ENCODE data around the gene MMP14. TPM values are rescaled to one million over a fixed set of nuclear protein-coding genes. Genes with fewer than 3 reads are reported as not detected.
A peak's percentile ranks its signal among the peaks of the same experiment; 100 is the strongest.

MMP14 gene
- total and polyA plus RNA-seq, 7 donors = 7.6 to 18.5 (median 14.0) TPM

GRCh38 chr14:22883173-22883976, 47.0 kb downstream of the MMP14 start, which contains the start of gene REM2:
TSS of gene REM2 (plus strand) at chr14:22883222. CDS start at chr14:22883288, 66 bp downstream.
- DNase-seq = no peak
- Histone ChIP-seq H3K9me3 (no peaks in the 10 kb centered on the region), H3K4me3 (no peak within 1 kb of the TSS), H3K36me3 (ENCODE audit: insufficient read depth in 1 of 2, low read depth in 1 of 2) (peaks cover 0 to 9% of the 10 kb centered on the region in 2 donors), H3K27me3 (ENCODE audit: insufficient read depth in 3 of 3, low read length in 2 of 3) (peaks cover 0 to 26% (median 0%) of the 10 kb centered on the region in 3 donors), H3K4me1 (no peaks in the 10 kb centered on the region), H3K27ac (no peak within 1 kb of the TSS)
- TF ChIP-seq CTCF (IDR thresholded peaks at IDR 0.05) = no peak
- 22 to 31% (median 27%) methylated on average over 13 to 15 of the region's 15 CpGs for WGBS, 3 donors
- ATAC-seq = no peak
- intact Hi-C loops (cut with DNase I) = no loop called here

- Histone ChIP-seq H3K4me1 (no peaks in the 10 kb centered on the region), H3K27me3 (ENCODE audit: insufficient read depth in 3 of 3, low read length in 2 of 3) (peaks cover 0 to 26% (median 0%) of the 10 kb centered on the region in 3 donors), H3K9me3 (no peaks in the 10 kb centered on the region), H3K36me3 (ENCODE audit: insufficient read depth in 1 of 2, low read depth in 1 of 2) (peaks cover 0 to 1% of the 10 kb centered on the region in 2 donors), H3K27ac (no peak overlapping the region), H3K4me3 (no peak overlapping the region)
- DNase-seq (no peak), ATAC-seq (no peak)
- WGBS, 3 donors = 87 to 90% (median 89%) methylated on average over 7 of the region's 7 CpGs
- TF ChIP-seq CTCF (IDR thresholded peaks at IDR 0.05) = no peak
- intact Hi-C loops (cut with DNase I) = no loop called here
These were observed 47.8 kb downstream of the MMP14 start for GRCh38 chr14:22884076-22884737.

GRCh38 chr14:22884738-22885523, 48.5 kb downstream of the MMP14 start:
- H3K9me3 ChIP-seq = no peaks in the 10 kb centered on the region
- 90 to 92% (median 90%) methylated on average over 11 of the region's 11 CpGs for WGBS, 3 donors
- intact Hi-C loops (cut with DNase I) = no loop called here
- H3K27me3 ChIP-seq (ENCODE audit: insufficient read depth in 3 of 3, low read length in 2 of 3) = peaks cover 0 to 26% (median 0%) of the 10 kb centered on the region in 3 donors
- no peak for ATAC-seq
- no peak overlapping the region for H3K27ac ChIP-seq
- no peak for DNase-seq
- no peaks in the 10 kb centered on the region for H3K36me3 ChIP-seq (ENCODE audit: insufficient read depth in 1 of 2, low read depth in 1 of 2)
- no peak for TF ChIP-seq CTCF (IDR thresholded peaks at IDR 0.05)
- H3K4me1 ChIP-seq = no peaks in the 10 kb centered on the region
- no peak overlapping the region for H3K4me3 ChIP-seq

DNA sequence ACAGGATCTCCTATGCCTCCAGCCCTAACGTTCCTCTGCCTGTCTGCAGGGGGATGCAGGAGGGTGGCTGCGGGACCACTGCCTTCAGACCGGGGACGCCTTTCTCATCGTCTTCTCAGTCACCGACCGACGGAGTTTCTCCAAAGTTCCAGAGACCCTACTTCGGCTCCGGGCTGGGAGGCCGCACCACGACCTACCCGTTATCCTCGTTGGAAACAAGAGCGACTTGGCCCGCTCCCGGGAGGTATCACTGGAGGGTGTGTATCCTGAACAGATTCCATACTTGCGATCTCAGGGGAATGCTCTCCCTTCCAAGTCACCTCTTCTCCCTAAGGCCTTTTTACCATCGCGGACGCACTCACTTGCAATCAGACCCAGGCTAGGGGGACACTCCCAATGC, 49.6 kb downstream of the MMP14 start:
- ATAC-seq (no peak), DNase-seq (peak in 1 of 2 donors; percentile 57)
- Histone ChIP-seq H3K27ac (no peak overlapping the region), H3K9me3 (no peaks in the 10 kb centered on the region), H3K27me3 (ENCODE audit: insufficient read depth in 3 of 3, low read length in 2 of 3) (peaks cover 0 to 26% (median 0%) of the 10 kb centered on the region in 3 donors), H3K4me3 (peak overlapping the region; percentile 65), H3K36me3 (ENCODE audit: insufficient read depth in 1 of 2, low read depth in 1 of 2) (no peaks in the 10 kb centered on the region), H3K4me1 (no peaks in the 10 kb centered on the region)
- intact Hi-C loops (cut with DNase I) = no loop called here
- no peak for TF ChIP-seq CTCF (IDR thresholded peaks at IDR 0.05)
- 87 to 89% (median 89%) methylated on average over 21 of the region's 21 CpGs for WGBS, 3 donors

Measured in psoas muscle (tissue), 8 donors.